Naive thymus-derived CD4-positive, alpha-beta T cell (primary cell): ENCODE data around the gene ECHDC3. TPM values are rescaled to one million over a fixed set of nuclear protein-coding genes. Genes with fewer than 3 reads are reported as not detected.

Source experiments
- ATAC-seq: fragments of 150-1000 bp; cut with Tn5 transposase; 2 replicates; pipeline ENCODE4 v1.10.0; 2021; ENCODE audit warnings: mild to moderate bottlenecking, moderate library complexity
- CTCF ChIA-PET: fragments of 350-600 bp; sonication (Branson Sonifier 250); formaldehyde crosslinking; loops from one replicate; lab custom pipeline; 2021; ENCODE audit warnings: antibody characterized with exemption; lab: Charles Lee
- POLR2A ChIA-PET: fragments of 350-600 bp; sonication (Branson Sonifier 250); formaldehyde crosslinking; loops from one replicate; lab custom pipeline; 2021; ENCODE audit warnings: antibody characterized with exemption, inconsistent platforms; lab: Charles Lee
- DNase-seq, 9 donors: peaks; one replicate each; pipeline versions ENCODE4 v3.0.0 to v3.0.0-alpha.2; 2020 to 2022; ENCODE audit warnings: mixed read lengths in 1 of 9
- H3K27ac ChIP-seq: one replicate; pipeline ENCODE4 v1.7.0; 2013; ENCODE audit warnings: mild to moderate bottlenecking, low read depth, low read length, moderate library complexity
- H3K27me3 ChIP-seq, 2 donors: one replicate each; pipeline ENCODE4 v1.7.0; 2013; ENCODE audit warnings: low read length in 2 of 2, mild to moderate bottlenecking in 2 of 2, moderate library complexity in 2 of 2; ENCODE audit not compliant: control insufficient read depth in 2 of 2, insufficient read depth in 2 of 2
- H3K36me3 ChIP-seq, 3 experiments: 1 replicate in 2 of 3; 2 replicates in 1 of 3; pipeline ENCODE4 v1.7.0; 2013; ENCODE audit warnings: low read length in 3 of 3, mild to moderate bottlenecking in 3 of 3, moderate library complexity in 1 of 3; ENCODE audit not compliant: insufficient read depth in 3 of 3, control insufficient read depth in 2 of 3
- H3K4me1 ChIP-seq, 2 donors: one replicate each; pipeline ENCODE4 v1.7.0; 2013; ENCODE audit warnings: low read length in 2 of 2, mild to moderate bottlenecking in 2 of 2, moderate library complexity in 1 of 2; ENCODE audit not compliant: control insufficient read depth in 2 of 2, insufficient read depth in 2 of 2
- H3K4me3 ChIP-seq: 2 replicates; pipeline ENCODE4 v1.7.0; 2013; ENCODE audit warnings: mild to moderate bottlenecking, low read length
- H3K9me3 ChIP-seq, 3 experiments: 1 replicate in 2 of 3; 2 replicates in 1 of 3; pipeline ENCODE4 v1.7.0; 2013; ENCODE audit warnings: low read length in 3 of 3; ENCODE audit not compliant: control insufficient read depth in 2 of 3
- H3K27ac Mint-ChIP-seq, 9 donors: one replicate each; pipeline ENCODE4 v1.8.0; 2020 to 2022; ENCODE audit warnings: mixed read lengths in 9 of 9, mild to moderate bottlenecking in 8 of 9, moderate library complexity in 5 of 9, inconsistent platforms in 2 of 9
- H3K27me3 Mint-ChIP-seq, 5 donors: one replicate each; pipeline ENCODE4 v1.8.0; 2021 to 2022; ENCODE audit warnings: mixed read lengths in 5 of 5, mild to moderate bottlenecking in 1 of 5
- H3K36me3 Mint-ChIP-seq, 5 donors: one replicate each; pipeline ENCODE4 v1.8.0; 2020 to 2022; ENCODE audit warnings: mixed read lengths in 5 of 5, mild to moderate bottlenecking in 3 of 5, inconsistent platforms in 1 of 5
- H3K4me1 Mint-ChIP-seq, 7 donors: one replicate each; pipeline ENCODE4 v1.8.0; 2020 to 2022; ENCODE audit warnings: mixed read lengths in 7 of 7, mild to moderate bottlenecking in 3 of 7, inconsistent platforms in 1 of 7
- H3K4me3 Mint-ChIP-seq, 10 donors: one replicate each; pipeline ENCODE4 v1.8.0; 2020 to 2022; ENCODE audit warnings: mild to moderate bottlenecking in 10 of 10, mixed read lengths in 10 of 10, moderate library complexity in 6 of 10, inconsistent platforms in 2 of 10
- H3K9me3 Mint-ChIP-seq, 11 donors: one replicate each; pipeline ENCODE4 v1.8.0; 2020 to 2022; ENCODE audit warnings: mixed read lengths in 11 of 11, mild to moderate bottlenecking in 4 of 11, inconsistent platforms in 1 of 11, moderate library complexity in 1 of 11
- intact Hi-C, 2 donors: fragments of 100-400 bp; cut with micrococcal nuclease; formaldehyde crosslinking; loops; one replicate each; pipeline ENCODE4 v1.15.1; 2023
- polyA plus RNA-seq, 2 donors: library from polyadenylated mRNA; unstranded; fragments of 300-500 nt; fragmentation: Illumina TruSeq; gene quantifications; one replicate each; pipeline ENCODE4 v1.2.3, GENCODE V29; 2021
- total RNA-seq, 6 experiments: library from RNA in 5 of 6; stranded (reverse) in 5 of 6; gene quantifications; 1 replicate in 5 of 6; 2 replicates in 1 of 6; pipeline ENCODE4 v1.2.3 and lab custom pipeline; 2021 to 2026

ECHDC3 gene
- total and polyA plus RNA-seq, 7 experiments from 2014 or later: 0.36 to 2.5 (median 0.57) TPM; not detected in 3

DNA sequence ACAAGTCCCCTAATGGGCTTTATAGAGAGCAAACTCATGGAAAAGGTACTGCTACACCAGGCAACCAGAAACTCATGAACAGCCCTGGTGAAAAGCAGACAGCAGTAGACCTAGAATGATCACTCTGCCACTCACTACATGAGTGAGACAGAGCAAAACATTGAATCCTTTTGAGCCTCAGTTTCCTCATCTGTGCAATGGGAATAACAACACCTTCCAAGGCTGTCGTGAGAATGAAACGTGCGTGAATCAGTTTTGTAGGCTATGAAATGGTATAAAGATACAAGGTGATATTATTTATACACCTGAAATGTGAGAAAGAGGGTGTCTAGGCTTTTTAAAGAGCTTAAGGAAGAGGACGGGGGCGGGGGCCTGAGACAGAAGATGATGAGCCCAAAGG is 66.6 kb downstream of the ECHDC3 start:
- H3K27ac Mint-ChIP-seq: no peak overlapping the region
- ATAC-seq (no peak), DNase-seq (no peak)
- no peaks in the 10 kb centered on the region for H3K9me3 ChIP-seq
- intact Hi-C loops: no loop called here
- H3K4me1 Mint-ChIP-seq: no peaks in the 10 kb centered on the region
- H3K27me3 ChIP-seq: no peaks in the 10 kb centered on the region
- no peak overlapping the region for H3K4me3 ChIP-seq
- no peak overlapping the region for H3K27ac ChIP-seq
- ChIA-PET CTCF (no interaction called here), POLR2A (no interaction called here)
- no peak overlapping the region for H3K4me3 Mint-ChIP-seq
- H3K4me1 ChIP-seq: no peaks in the 10 kb centered on the region
- no peaks in the 10 kb centered on the region for H3K36me3 ChIP-seq
- peaks cover 0 to 22% (median 4%) of the 10 kb centered on the region in 5 donors for H3K27me3 Mint-ChIP-seq
- H3K36me3 Mint-ChIP-seq: no peaks in the 10 kb centered on the region
- H3K9me3 Mint-ChIP-seq: peaks cover 0 to 1% (median 0%) of the 10 kb centered on the region in 11 donors

DNA sequence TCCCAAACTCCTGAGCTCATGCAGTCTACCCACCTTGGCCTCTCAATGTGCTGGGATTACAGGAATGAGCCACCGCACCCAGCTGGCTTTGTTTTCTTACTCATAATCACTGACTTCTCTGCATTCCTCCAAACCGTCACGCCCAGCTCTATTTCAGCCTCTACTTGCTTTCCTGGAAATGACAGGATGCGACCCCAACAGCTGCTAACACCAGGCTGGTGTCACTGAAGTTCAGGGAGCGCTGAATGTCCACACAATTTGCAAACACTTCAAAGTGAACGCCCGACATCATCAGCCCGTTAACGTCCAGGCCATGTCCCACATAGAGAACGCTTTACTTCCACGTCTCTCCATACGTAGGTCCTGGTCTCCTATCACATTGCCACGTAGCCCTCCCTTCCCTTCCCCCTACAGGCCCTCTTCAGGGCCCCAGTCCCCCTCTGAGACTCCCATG is 68.2 kb downstream of the ECHDC3 start:
- peaks cover 0 to 1% (median 0%) of the 10 kb centered on the region in 11 donors for H3K9me3 Mint-ChIP-seq
- ChIA-PET CTCF (no interaction called here), POLR2A (no interaction called here)
- no peaks in the 10 kb centered on the region for H3K27me3 ChIP-seq
- H3K36me3 Mint-ChIP-seq: no peaks in the 10 kb centered on the region
- H3K27ac ChIP-seq: no peak overlapping the region
- no peaks in the 10 kb centered on the region for H3K9me3 ChIP-seq
- H3K27me3 Mint-ChIP-seq: peaks cover 0 to 22% (median 4%) of the 10 kb centered on the region in 5 donors
- H3K4me1 Mint-ChIP-seq: no peaks in the 10 kb centered on the region
- ATAC-seq (no peak), DNase-seq (no peak)
- H3K27ac Mint-ChIP-seq: no peak overlapping the region
- H3K4me3 ChIP-seq: no peak overlapping the region
- no peaks in the 10 kb centered on the region for H3K36me3 ChIP-seq
- intact Hi-C loops: no loop called here
- no peak overlapping the region for H3K4me3 Mint-ChIP-seq
- H3K4me1 ChIP-seq: no peaks in the 10 kb centered on the region

DNA sequence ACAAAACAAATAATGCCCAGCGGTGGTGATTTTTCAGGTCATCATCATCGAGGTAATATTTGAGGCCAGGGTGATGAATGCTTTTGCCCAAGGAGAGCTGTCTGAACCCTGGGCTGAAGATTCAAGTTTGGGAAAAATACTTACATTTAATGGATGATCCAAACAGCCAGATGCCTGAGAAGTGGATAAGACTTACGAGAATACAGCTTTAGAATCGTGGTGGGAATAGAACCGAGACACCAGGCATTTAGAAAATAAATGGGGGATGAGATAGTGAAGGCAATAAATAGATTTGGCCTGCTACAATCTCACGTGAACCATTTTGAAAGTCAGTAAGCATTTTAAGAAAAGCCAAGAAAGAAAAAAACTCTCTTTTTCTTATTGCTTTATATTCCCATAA is 68.8 kb downstream of the ECHDC3 start:
- ATAC-seq (no peak), DNase-seq (no peak)
- Mint-ChIP-seq H3K4me3 (no peak overlapping the region), H3K36me3 (no peaks in the 10 kb centered on the region), H3K27ac (no peak overlapping the region), H3K4me1 (no peaks in the 10 kb centered on the region), H3K9me3 (peaks cover 0 to 1% (median 0%) of the 10 kb centered on the region in 11 donors), H3K27me3 (peaks cover 0 to 20% (median 0%) of the 10 kb centered on the region in 5 donors)
- H3K27ac ChIP-seq: no peak overlapping the region
- H3K4me3 ChIP-seq: no peak overlapping the region
- ChIA-PET POLR2A (no interaction called here), CTCF (no interaction called here)
- no peaks in the 10 kb centered on the region for H3K9me3 ChIP-seq
- H3K4me1 ChIP-seq: no peaks in the 10 kb centered on the region
- intact Hi-C loops: no loop called here
- H3K27me3 ChIP-seq: no peaks in the 10 kb centered on the region
- no peaks in the 10 kb centered on the region for H3K36me3 ChIP-seq

DNA sequence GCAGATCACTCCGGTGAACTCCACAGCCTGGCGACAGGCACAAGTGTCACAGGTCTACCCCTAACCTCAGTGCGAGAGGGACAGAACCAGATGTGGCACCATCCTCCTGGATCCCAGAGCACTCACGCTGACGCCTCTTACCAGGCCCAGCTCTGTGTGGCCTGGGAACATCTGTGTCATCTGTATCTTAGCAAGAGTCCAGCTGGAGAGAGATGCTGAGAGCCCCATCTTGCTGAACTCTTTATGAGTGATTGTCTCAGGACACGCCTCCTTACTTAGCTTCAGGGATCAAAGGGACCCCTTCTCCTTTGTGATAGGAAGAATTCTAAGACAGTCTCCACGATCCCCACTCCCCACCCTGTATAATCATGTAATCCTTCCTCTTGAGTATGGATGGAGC is 71.0 kb downstream of the ECHDC3 start:
- H3K36me3 Mint-ChIP-seq: no peaks in the 10 kb centered on the region
- ATAC-seq (no peak), DNase-seq (no peak)
- no peak overlapping the region for H3K4me3 Mint-ChIP-seq
- intact Hi-C loops: no loop called here
- H3K9me3 ChIP-seq: no peaks in the 10 kb centered on the region
- H3K9me3 Mint-ChIP-seq: peaks cover 0 to 1% (median 0%) of the 10 kb centered on the region in 11 donors
- no peaks in the 10 kb centered on the region for H3K36me3 ChIP-seq
- no peaks in the 10 kb centered on the region for H3K4me1 ChIP-seq
- CTCF ChIA-PET: interaction anchor here (0.6 kb wide), 1 partner anchor 503 kb away, joined by 3 read pairs; no protein-coding TSS in a partner anchor
- H3K4me3 ChIP-seq: no peak overlapping the region
- POLR2A ChIA-PET: no interaction called here
- H3K27me3 Mint-ChIP-seq: peaks cover 0 to 11% (median 0%) of the 10 kb centered on the region in 5 donors
- no peaks in the 10 kb centered on the region for H3K27me3 ChIP-seq
- H3K27ac Mint-ChIP-seq: no peak overlapping the region
- no peaks in the 10 kb centered on the region for H3K4me1 Mint-ChIP-seq
- H3K27ac ChIP-seq: no peak overlapping the region

Other genes starting within 250 kb of the ECHDC3 start
- gene USP6NL, start 130.7 kb upstream of the ECHDC3 start, total RNA-seq: 1 to 10 TPM in 4 of 5 experiments, under 1 TPM in 1; 0.70 to 6.6 (median 5.0) TPM
- 1 to 10 TPM; 2.2 to 4.6 TPM for gene USP6NL, start 130.7 kb upstream of the ECHDC3 start, polyA plus RNA-seq
- gene PROSER2, start 81.0 kb downstream of the ECHDC3 start, total RNA-seq: 1 to 10 TPM in 4 of 5 experiments, under 1 TPM in 1; 0.07 to 4.9 (median 1.8) TPM
- 1 to 10 TPM; 2.5 to 3.0 TPM for gene PROSER2, start 81.0 kb downstream of the ECHDC3 start, polyA plus RNA-seq